Activated CD8-positive, alpha-beta memory T cell treated with anti-CD3 and anti-CD28 coated beads for 24 hours (primary cell): ENCODE data around the gene SPAG4.

Experiments
- DNase-seq: peaks from one replicate; pipeline ENCODE4 v3.0.0-alpha.2; 2020

The SPAG4 gene

GRCh38 chr20:35615667-35616464 lies at the start of gene SPAG4:
Gene SPAG4, plus strand, starts transcription at chr20:35615829. Its CDS starts 175 bp downstream, at chr20:35616004.
- DNase-seq: peak; percentile 100

- no peak for DNase-seq
Observed at GRCh38 chr20:35568645-35569044, 47.0 kb upstream of the SPAG4 start.

- no peak for DNase-seq
Observed at GRCh38 chr20:35571555-35571954, 44.1 kb upstream of the SPAG4 start.

GRCh38 chr20:35572838-35573237 lies 42.8 kb upstream of the SPAG4 start:
- no peak for DNase-seq

GRCh38 chr20:35575958-35576357 lies 39.7 kb upstream of the SPAG4 start:
- no peak for DNase-seq

GRCh38 chr20:35576816-35577215 lies 38.8 kb upstream of the SPAG4 start:
- DNase-seq: no peak

GRCh38 chr20:35578469-35578868 lies 37.2 kb upstream of the SPAG4 start:
- DNase-seq: no peak

- no peak for DNase-seq
Observed at GRCh38 chr20:35579196-35579595, 36.4 kb upstream of the SPAG4 start.

- no peak for DNase-seq
Observed at GRCh38 chr20:35582131-35582530, 33.5 kb upstream of the SPAG4 start.

- DNase-seq: no peak
Observed at GRCh38 chr20:35582741-35583404, 32.8 kb upstream of the SPAG4 start.

GRCh38 chr20:35583636-35584560 lies 31.7 kb upstream of the SPAG4 start:
- DNase-seq: no peak

- DNase-seq: no peak
Observed at GRCh38 chr20:35586751-35587425, 28.7 kb upstream of the SPAG4 start.

- no peak for DNase-seq
Observed at GRCh38 chr20:35587436-35587835, 28.2 kb upstream of the SPAG4 start.

GRCh38 chr20:35588397-35588796 lies 27.2 kb upstream of the SPAG4 start:
- no peak for DNase-seq

- DNase-seq: no peak
Observed at GRCh38 chr20:35592339-35592974, 23.2 kb upstream of the SPAG4 start.

GRCh38 chr20:35595456-35595855 lies 20.2 kb upstream of the SPAG4 start:
- no peak for DNase-seq

GRCh38 chr20:35595901-35596300 lies 19.7 kb upstream of the SPAG4 start:
- DNase-seq: no peak

GRCh38 chr20:35597186-35597585 lies 18.4 kb upstream of the SPAG4 start:
- DNase-seq: no peak

GRCh38 chr20:35598476-35598875 lies 17.2 kb upstream of the SPAG4 start:
- no peak for DNase-seq

GRCh38 chr20:35598899-35599775 lies 16.5 kb upstream of the SPAG4 start:
- DNase-seq: no peak

GRCh38 chr20:35599776-35600120 lies 15.9 kb upstream of the SPAG4 start:
- DNase-seq: no peak
